ENCODE results near the gene UBE2J2. TPM values are rescaled to one million over a fixed set of nuclear protein-coding genes. Genes with fewer than 3 reads are reported as not detected.

UBE2J2 gene
- total RNA-seq, 2 donors from 2014 or later: 69.9 to 72.7 TPM

DNA sequence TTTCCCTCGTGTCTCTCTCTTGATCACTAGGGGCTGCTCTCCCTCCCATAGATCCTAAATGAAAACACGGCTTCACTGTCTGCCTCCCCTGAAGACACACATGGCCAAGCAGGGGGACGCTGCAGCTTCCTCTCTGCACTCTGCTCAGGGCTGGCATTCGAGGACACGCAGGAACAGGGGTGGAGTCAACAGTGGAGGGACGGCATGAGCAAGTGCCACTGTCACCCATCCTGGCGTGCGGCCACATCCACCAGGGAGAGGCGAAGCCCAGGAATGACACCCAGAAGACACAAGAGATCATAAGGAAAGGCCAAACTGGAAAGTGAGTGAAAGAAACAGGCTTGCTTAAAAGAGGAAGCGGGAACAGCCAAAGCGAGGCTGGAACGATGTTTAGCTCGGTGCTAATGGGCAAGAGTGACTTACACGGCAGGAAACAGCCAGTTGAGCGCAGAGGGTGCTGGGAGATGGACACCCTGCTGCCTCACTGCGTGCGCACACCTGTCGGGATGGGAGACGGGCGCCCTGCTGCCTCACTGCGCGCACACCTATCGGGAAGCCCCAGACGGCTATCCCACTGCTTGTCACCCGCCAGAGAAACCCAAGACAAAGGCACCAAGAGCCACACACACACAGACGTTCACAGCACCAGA lies 13.6 kb downstream of the UBE2J2 start:
- Mint-ChIP-seq H3K4me3 (no peak overlapping the region), H3K27ac (peak overlapping the region; percentile 26), H3K36me3 (ENCODE audit: low read depth) (peaks cover 66% of the 10 kb centered on the region), H3K4me1 (peaks cover 8% of the 10 kb centered on the region), H3K9me3 (no peaks in the 10 kb centered on the region), H3K27me3 (ENCODE audit: insufficient read depth) (no peaks in the 10 kb centered on the region)
- DNase-seq: no peak
- Histone ChIP-seq H3K27me3 (ENCODE audit: control insufficient read depth, insufficient read depth, low read length, poor library complexity, severe bottlenecking) (no peaks in the 10 kb centered on the region), H3K9ac (ENCODE audit: extremely low read depth, low read length, poor library complexity, severe bottlenecking) (no peak overlapping the region), H3K4me1 (ENCODE audit: control insufficient read depth, insufficient read depth, low read length) (no peaks in the 10 kb centered on the region), H3K27ac (ENCODE audit: low read depth, low read length) (no peak overlapping the region), H3K36me3 (ENCODE audit: control insufficient read depth, insufficient read depth, low read length) (peaks cover 79% of the 10 kb centered on the region), H3K9me3 (ENCODE audit: control insufficient read depth, low read length) (no peaks in the 10 kb centered on the region), H3K4me3 (ENCODE audit: low read length) (no peak overlapping the region)
- 94 to 97% methylated on average over 15 to 26 of the region's 26 CpGs for WGBS, 2 experiments (ENCODE audit: insufficient coverage in 1 of 2, insufficient read length in 1 of 2)
- TF ChIP-seq, protein P1, sequence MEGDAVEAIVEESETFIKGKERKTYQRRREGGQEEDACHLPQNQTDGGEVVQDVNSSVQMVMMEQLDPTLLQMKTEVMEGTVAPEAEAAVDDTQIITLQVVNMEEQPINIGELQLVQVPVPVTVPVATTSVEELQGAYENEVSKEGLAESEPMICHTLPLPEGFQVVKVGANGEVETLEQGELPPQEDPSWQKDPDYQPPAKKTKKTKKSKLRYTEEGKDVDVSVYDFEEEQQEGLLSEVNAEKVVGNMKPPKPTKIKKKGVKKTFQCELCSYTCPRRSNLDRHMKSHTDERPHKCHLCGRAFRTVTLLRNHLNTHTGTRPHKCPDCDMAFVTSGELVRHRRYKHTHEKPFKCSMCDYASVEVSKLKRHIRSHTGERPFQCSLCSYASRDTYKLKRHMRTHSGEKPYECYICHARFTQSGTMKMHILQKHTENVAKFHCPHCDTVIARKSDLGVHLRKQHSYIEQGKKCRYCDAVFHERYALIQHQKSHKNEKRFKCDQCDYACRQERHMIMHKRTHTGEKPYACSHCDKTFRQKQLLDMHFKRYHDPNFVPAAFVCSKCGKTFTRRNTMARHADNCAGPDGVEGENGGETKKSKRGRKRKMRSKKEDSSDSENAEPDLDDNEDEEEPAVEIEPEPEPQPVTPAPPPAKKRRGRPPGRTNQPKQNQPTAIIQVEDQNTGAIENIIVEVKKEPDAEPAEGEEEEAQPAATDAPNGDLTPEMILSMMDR (conservative IDR thresholded peaks at IDR 0.05): no peak

DNA sequence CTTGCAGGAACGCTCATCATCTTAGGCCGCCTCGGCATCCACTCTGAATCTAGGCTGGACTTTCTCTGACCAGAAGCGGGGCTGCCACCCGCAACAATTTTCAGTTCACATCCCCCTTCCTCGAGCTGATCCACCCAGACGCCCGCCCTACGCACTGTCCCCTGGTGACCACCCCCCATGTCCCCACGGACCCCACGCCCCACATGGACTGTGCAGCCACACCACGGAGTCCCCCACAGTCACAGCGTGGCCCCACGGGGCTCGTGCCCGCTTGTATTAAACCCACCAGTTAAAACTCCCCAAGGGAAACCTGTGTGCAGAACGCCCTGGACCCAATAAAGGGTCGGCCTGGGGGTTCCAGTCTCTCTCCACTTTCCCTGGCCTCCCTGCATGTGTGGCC lies 14.1 kb downstream of the UBE2J2 start:
- no peak overlapping the region for H3K4me3 Mint-ChIP-seq
- Histone ChIP-seq H3K9me3 (ENCODE audit: control insufficient read depth, low read length) (no peaks in the 10 kb centered on the region), H3K4me1 (ENCODE audit: control insufficient read depth, insufficient read depth, low read length) (no peaks in the 10 kb centered on the region), H3K4me3 (ENCODE audit: low read length) (no peak overlapping the region), H3K27ac (ENCODE audit: low read depth, low read length) (no peak overlapping the region), H3K9ac (ENCODE audit: extremely low read depth, low read length, poor library complexity, severe bottlenecking) (no peak overlapping the region), H3K36me3 (ENCODE audit: control insufficient read depth, insufficient read depth, low read length) (peaks cover 75% of the 10 kb centered on the region), H3K27me3 (ENCODE audit: control insufficient read depth, insufficient read depth, low read length, poor library complexity, severe bottlenecking) (no peaks in the 10 kb centered on the region)
- 95 to 96% methylated on average over 13 to 18 of the region's 18 CpGs for WGBS, 2 experiments (ENCODE audit: insufficient coverage in 1 of 2, insufficient read length in 1 of 2)
- H3K27me3 Mint-ChIP-seq (ENCODE audit: insufficient read depth): no peaks in the 10 kb centered on the region
- no peak for DNase-seq
- TF ChIP-seq, protein P1 (conservative IDR thresholded peaks at IDR 0.05): no peak
- no peaks in the 10 kb centered on the region for H3K9me3 Mint-ChIP-seq
- H3K4me1 Mint-ChIP-seq: peaks cover 8% of the 10 kb centered on the region
- H3K36me3 Mint-ChIP-seq (ENCODE audit: low read depth): peaks cover 64% of the 10 kb centered on the region
- H3K27ac Mint-ChIP-seq: peak overlapping the region; percentile 26

DNA sequence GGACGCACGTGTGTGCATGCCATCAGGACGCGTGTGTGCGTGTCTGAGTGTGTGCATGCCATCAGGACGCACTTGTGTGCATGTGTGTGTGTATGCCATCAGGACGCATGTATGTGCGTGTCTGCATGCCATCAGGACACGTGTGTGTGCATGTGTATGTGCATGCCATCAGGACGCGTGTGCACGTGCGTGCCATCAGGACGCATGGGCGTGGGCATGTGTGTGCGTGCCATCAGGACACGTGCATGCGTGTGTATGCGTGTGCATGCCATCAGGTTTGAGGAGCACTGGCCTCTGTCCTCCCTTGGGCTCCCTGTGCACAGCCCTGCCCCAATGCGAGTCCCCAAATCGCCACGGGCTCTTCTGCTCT lies 14.6 kb downstream of the UBE2J2 start:
- TF ChIP-seq, protein P1 (conservative IDR thresholded peaks at IDR 0.05): no peak
- Histone ChIP-seq H3K27ac (ENCODE audit: low read depth, low read length) (no peak overlapping the region), H3K9me3 (ENCODE audit: control insufficient read depth, low read length) (no peaks in the 10 kb centered on the region), H3K27me3 (ENCODE audit: control insufficient read depth, insufficient read depth, low read length, poor library complexity, severe bottlenecking) (no peaks in the 10 kb centered on the region), H3K36me3 (ENCODE audit: control insufficient read depth, insufficient read depth, low read length) (peaks cover 72% of the 10 kb centered on the region), H3K9ac (ENCODE audit: extremely low read depth, low read length, poor library complexity, severe bottlenecking) (no peak overlapping the region), H3K4me3 (ENCODE audit: low read length) (no peak overlapping the region), H3K4me1 (ENCODE audit: control insufficient read depth, insufficient read depth, low read length) (no peaks in the 10 kb centered on the region)
- H3K27ac Mint-ChIP-seq: no peak overlapping the region
- H3K9me3 Mint-ChIP-seq: no peaks in the 10 kb centered on the region
- no peaks in the 10 kb centered on the region for H3K27me3 Mint-ChIP-seq (ENCODE audit: insufficient read depth)
- 96 to 100% methylated on average over 22 of the region's 22 CpGs for WGBS, 2 experiments (ENCODE audit: insufficient coverage in 1 of 2, insufficient read length in 1 of 2)
- H3K4me3 Mint-ChIP-seq: no peak overlapping the region
- DNase-seq: no peak
- H3K36me3 Mint-ChIP-seq (ENCODE audit: low read depth): peaks cover 59% of the 10 kb centered on the region
- peaks cover 8% of the 10 kb centered on the region for H3K4me1 Mint-ChIP-seq
